Activated CD4-positive, CD25-positive, alpha-beta regulatory T cell treated with anti-CD3 and anti-CD28 coated beads, Interleukin-2, amount 50 U/mL, for 72 hours (primary cell): ENCODE data around the gene GOLGA8N.
"Not testable (repeated sequence)": the region's sequence is repeated elsewhere in the genome, so short reads cannot be mapped to it uniquely, and the experiment has no call there.

Experiments
- DNase-seq: peaks from one replicate; pipeline ENCODE4 v3.0.0; 2021

GOLGA8N gene

GRCh38 chr15:32593151-32593550 lies at the start of gene GOLGA8N:
Gene GOLGA8N (plus strand): TSS chr15:32593456.
- DNase-seq, result not testable (repeated sequence)

- DNase-seq, result not testable (repeated sequence)
These were observed 49.8 kb upstream of the GOLGA8N start for GRCh38 chr15:32543456-32543855.

GRCh38 chr15:32545129-32545528 lies 48.1 kb upstream of the GOLGA8N start:
- not testable (repeated sequence) for DNase-seq

- not testable (repeated sequence) for DNase-seq
These were observed 38.7 kb upstream of the GOLGA8N start for GRCh38 chr15:32554587-32554986.

GRCh38 chr15:32562198-32562597 lies 31.1 kb upstream of the GOLGA8N start:
- not testable (repeated sequence) for DNase-seq

GRCh38 chr15:32568988-32569387 lies 24.3 kb upstream of the GOLGA8N start:
- not testable (repeated sequence) for DNase-seq

GRCh38 chr15:32578482-32578881 lies 14.8 kb upstream of the GOLGA8N start:
- not testable (repeated sequence) for DNase-seq

GRCh38 chr15:32585844-32586243 lies 7.4 kb upstream of the GOLGA8N start:
- DNase-seq, result not testable (repeated sequence)

- DNase-seq, result not testable (repeated sequence)
These were observed 16.3 kb downstream of the GOLGA8N start for GRCh38 chr15:32609518-32609917.

- DNase-seq, result not testable (repeated sequence)
These were observed 17.5 kb downstream of the GOLGA8N start for GRCh38 chr15:32610719-32611118.

GRCh38 chr15:32614712-32615050 lies 21.4 kb downstream of the GOLGA8N start:
- DNase-seq, result not testable (repeated sequence)

- peak; percentile 78 for DNase-seq
These were observed 22.0 kb downstream of the GOLGA8N start, which contains the start of gene ARHGAP11A for GRCh38 chr15:32615051-32615870. Gene ARHGAP11A (plus strand): TSS chr15:32615504. CDS start chr15:32616212, 708 bp downstream.

GRCh38 chr15:32615871-32616426 lies 22.7 kb downstream of the GOLGA8N start:
- not testable (repeated sequence) for DNase-seq

- no peak for DNase-seq
These were observed 43.2 kb downstream of the GOLGA8N start for GRCh38 chr15:32636410-32636809.

- no peak for DNase-seq
These were observed 43.8 kb downstream of the GOLGA8N start for GRCh38 chr15:32636908-32637567.

GRCh38 chr15:32637704-32638103 lies 44.4 kb downstream of the GOLGA8N start:
- DNase-seq, result no peak

- no peak for DNase-seq
These were observed 48.3 kb downstream of the GOLGA8N start, which contains the start of gene SCG5 for GRCh38 chr15:32641517-32642059. Gene SCG5 (plus strand): TSS chr15:32641710. CDS start chr15:32643593, 1,883 bp downstream.

- DNase-seq, result no peak
These were observed 49.6 kb downstream of the GOLGA8N start for GRCh38 chr15:32642667-32643435.

- DNase-seq, result no peak
These were observed 50.7 kb downstream of the GOLGA8N start for GRCh38 chr15:32643907-32644445.

- no peak for DNase-seq
These were observed 53.0 kb downstream of the GOLGA8N start for GRCh38 chr15:32646291-32646690.

- no peak for DNase-seq
These were observed 56.1 kb downstream of the GOLGA8N start for GRCh38 chr15:32649342-32649741.

GRCh38 chr15:32651229-32651837 lies 58.1 kb downstream of the GOLGA8N start:
- DNase-seq, result peak; percentile 36
